ENCODE data around the gene ZNF22.

- TF ChIP-seq POLR2A (IDR thresholded peaks at IDR 0.05) (no peak), CTCF (IDR thresholded peaks at IDR 0.05) (no peak)
These were observed 4.6 kb upstream of the ZNF22 start for GRCh38 chr10:44995914-44996669.
